GM12878 (cell line): ENCODE results near the gene HPD. TPM values are rescaled to one million over a fixed set of nuclear protein-coding genes. Genes with fewer than 3 reads are reported as not detected.

Source experiments
- ATAC-seq: fragments of 200-7000 bp; cut with Tn5 transposase; 3 replicates; pipeline ENCODE4 v1.9.1; 2020; ENCODE audit warnings: mild to moderate bottlenecking, moderate library complexity
- BruUV-seq: library from RNA; stranded (reverse); fragments of 400-500 nt; replicated peaks from 2 replicates; lab custom pipeline; 2021; lab: Mats Ljungman, UMichigan
- CTCF ChIA-PET: fragments of 300-600 bp; sonication (Branson Sonifier 250); formaldehyde crosslinking; extraction: SDS; loops from one replicate; lab custom pipeline; 2021; ENCODE audit warnings: inconsistent platforms; lab: Yijun Ruan, JAX
- POLR2A ChIA-PET: fragments of 350-600 bp; formaldehyde crosslinking; extraction: SDS; loops from one replicate; lab custom pipeline; 2021; ENCODE audit warnings: inconsistent platforms; lab: Charles Lee
- RAD21 ChIA-PET: fragments of 300-600 bp; sonication (Branson Sonifier 250); formaldehyde crosslinking; loops from one replicate; lab custom pipeline; 2023; ENCODE audit warnings: antibody characterized with exemption; ENCODE audit not compliant: unreplicated experiment; lab: Charles Lee
- SMC1A ChIA-PET: fragments of 300-600 bp; sonication (Branson Sonifier 250); formaldehyde crosslinking; loops from one replicate; lab custom pipeline; 2023; ENCODE audit not compliant: unreplicated experiment, uncharacterized antibody; lab: Charles Lee
- DNase-seq: peaks from one replicate; pipeline ENCODE4 v3.0.0-alpha.2; 2011; ENCODE audit warnings: low read depth, low spot score
- FAIRE-seq: peaks from 3 replicates; lab custom pipeline; 2011; peaks lifted over from hg19 to GRCh38; lab: Jason Lieb, UNC
- H2AFZ ChIP-seq: 2 replicates; pipeline ENCODE4 v1.6.0; 2011; ENCODE audit warnings: low read depth, low read length, control low read depth; ENCODE audit not compliant: control insufficient read depth
- H3K27ac ChIP-seq: 2 replicates; pipeline ENCODE4 v1.5.1; 2011; ENCODE audit warnings: control low read depth; ENCODE audit not compliant: control insufficient read depth, insufficient read depth
- H3K27me3 ChIP-seq, 2 experiments: replicated peaks in 1 of 2; 2 replicates each; pipeline versions ENCODE4 v1.6.0 to v1.6.1; 2011; ENCODE audit warnings: low read length in 1 of 2; ENCODE audit not compliant: control insufficient read depth in 2 of 2, insufficient read depth in 2 of 2
- H3K36me3 ChIP-seq, 2 experiments: 2 replicates each; pipeline ENCODE4 v1.5.1; 2011; ENCODE audit warnings: low read length in 1 of 2; ENCODE audit not compliant: control insufficient read depth in 2 of 2, insufficient read depth in 2 of 2
- H3K4me1 ChIP-seq: 2 replicates; pipeline ENCODE4 v1.6.1; 2011; ENCODE audit warnings: mild to moderate bottlenecking, low read length, moderate library complexity, mixed read lengths; ENCODE audit not compliant: control insufficient read depth, insufficient read depth
- H3K4me2 ChIP-seq: 2 replicates; pipeline ENCODE4 v1.6.0; 2011; ENCODE audit warnings: control low read depth; ENCODE audit not compliant: control insufficient read depth, insufficient read depth
- H3K4me3 ChIP-seq: fragments of 200-600 bp; sonication (generic); 2 replicates; pipeline ENCODE4 v1.5.1; 2016
- H3K79me2 ChIP-seq: 2 replicates; pipeline ENCODE4 v1.6.0; 2011; ENCODE audit warnings: low read length; ENCODE audit not compliant: control insufficient read depth, insufficient read depth
- H3K9ac ChIP-seq: 2 replicates; pipeline ENCODE4 v1.8.0; 2011; ENCODE audit warnings: low read length, control low read depth, mixed read lengths; ENCODE audit not compliant: control insufficient read depth, insufficient read depth
- H3K9me3 ChIP-seq: replicated peaks from 3 replicates; pipeline ENCODE4 v1.5.1; 2011; ENCODE audit warnings: mild to moderate bottlenecking, low read length; ENCODE audit not compliant: control insufficient read depth, insufficient read depth
- H4K20me1 ChIP-seq: 2 replicates; pipeline ENCODE4 v1.6.0; 2011; ENCODE audit not compliant: control insufficient read depth, insufficient read depth
- BACH1 ChIP-seq: fragments of 450-650 bp; IDR thresholded peaks from 2 replicates; pipeline ENCODE4 v1.6.1; 2017; ENCODE audit warnings: mild to moderate bottlenecking, borderline replicate concordance
- GATAD2B ChIP-seq: fragments of 450-650 bp; conservative IDR thresholded peaks from 2 replicates; pipeline ENCODE4 v1.6.1; 2017; ENCODE audit warnings: low read depth, mild to moderate bottlenecking, moderate library complexity
- NR2F1 ChIP-seq: fragments of 450-650 bp; conservative IDR thresholded peaks from 2 replicates; pipeline ENCODE4 v1.6.1; 2017; ENCODE audit warnings: mild to moderate bottlenecking
- POLR2A ChIP-seq: IDR thresholded peaks from 2 replicates; pipeline ENCODE4 v1.6.1; 2011; ENCODE audit warnings: low read depth, mild to moderate bottlenecking, low read length
- POLR2AphosphoS5 ChIP-seq: IDR thresholded peaks from 2 replicates; pipeline ENCODE4 v1.6.1; 2011; ENCODE audit warnings: mild to moderate bottlenecking, low read length, inconsistent platforms
- SMAD1 ChIP-seq: fragments of 450-650 bp; IDR thresholded peaks from 2 replicates; pipeline ENCODE4 v1.6.1; 2018; ENCODE audit warnings: mild to moderate bottlenecking, low read depth; ENCODE audit not compliant: partially characterized antibody
- SPI1 ChIP-seq: IDR thresholded peaks from 2 replicates; pipeline ENCODE4 v1.6.1; 2011; ENCODE audit warnings: low read depth, mild to moderate bottlenecking, low read length, moderate library complexity, borderline replicate concordance; ENCODE audit not compliant: insufficient read depth
- ZBTB33 ChIP-seq: fragments of 450-650 bp; IDR thresholded peaks from 2 replicates; pipeline ENCODE4 v1.6.1; 2017; ENCODE audit warnings: mild to moderate bottlenecking
- WGBS: methylation state at CpG from one replicate; pipeline ENCODE4 v1.1.6; 2016; ENCODE audit warnings: low lambda C conversion rate; ENCODE audit not compliant: insufficient replicate concordance, insufficient coverage; ENCODE audit errors: missing lambda C conversion rate; 5-methylcytosine and 5-hydroxymethylcytosine counted together
- in situ Hi-C: fragments of 300-500 bp; cut with MboI; formaldehyde crosslinking; loops from 9 replicates; pipeline ENCODE4 v1.14.3; 2018; ENCODE audit warnings: mixed read lengths
- intact Hi-C: fragments of 100-400 bp; cut with micrococcal nuclease; formaldehyde crosslinking; loops from one replicate; pipeline ENCODE4 v1.14.2; 2022; ENCODE audit not compliant: unreplicated experiment
- polyA plus RNA-seq, 11 experiments: library from polyadenylated mRNA; depleted of rRNA in 4 of 11; unstranded in 6 of 11; stranded (reverse) in 5 of 11; fragments of >200 nt; fragmentation: Nextera tagmentation in 4 of 11; fragmentation: Illumina TruSeq in 1 of 11; extraction: Ambion mirVana in 4 of 11; extraction: Trizol in 1 of 11; gene quantifications; 1 replicate in 1 of 11; 2 replicates in 10 of 11; pipeline versions ENCODE4 v1.2.1 to v1.2.3, GENCODE V29; 2011 to 2016; ENCODE audit warnings: inconsistent platforms in 2 of 11, missing spikeins in 2 of 11, low read depth in 1 of 11
- total RNA-seq, 4 experiments: library from RNA; depleted of rRNA in 3 of 4; stranded (reverse); fragments of >200 nt in 3 of 4; fragmentation: Illumina TruSeq in 1 of 4; extraction: Trizol in 1 of 4; gene quantifications; 2 replicates each; pipeline versions ENCODE4 v1.2.1 to v1.2.3, GENCODE V29; 2013 to 2021
- TF ChIP-seq, protein P1 (sequence below): IDR thresholded peaks from 2 replicates; pipeline ENCODE4 v1.6.1; 2011; ENCODE audit warnings: borderline replicate concordance, low read depth, mild to moderate bottlenecking, moderate library complexity, mixed read lengths, low read length; ENCODE audit not compliant: insufficient read depth; ENCODE audit errors: extremely low read length

HPD gene
- total and polyA plus RNA-seq, 10 of the 15 experiments (the other 5 are each of a cell fraction or from before 2014, with no cell fraction given) = 0.04 to 0.69 (median 0.28) TPM; not detected in 7

- DNase-seq = no peak
- no TSS peak for BruUV-seq
- no peak for FAIRE-seq
- H2AFZ ChIP-seq = no peak overlapping the region
- ATAC-seq = no peak
- no peaks in the 10 kb centered on the region; the same call in 1 of the 2 replicates for H4K20me1 ChIP-seq
- H3K79me2 ChIP-seq = peaks cover 53% of the 10 kb centered on the region
- H3K4me2 ChIP-seq = peak overlapping the region; percentile 76; the same call in 1 of the 2 replicates
- SMC1A ChIA-PET = interaction anchor here (1.3 to 10.5 kb wide), 3 partner anchors 9 to 90 kb away, joined by 6 to 226 read pairs (median 7); partner anchors contain the start of genes PSMD9 and SETD1B
- H3K27ac ChIP-seq = no peak overlapping the region; the same call in 1 of the 2 replicates
- H3K4me1 ChIP-seq = peaks cover 21% of the 10 kb centered on the region
- POLR2A ChIA-PET = interaction anchor here (0.5 to 6.2 kb wide), 5 partner anchors 9 to 727 kb away, joined by 3 to 48 read pairs (median 3); no protein-coding TSS in a partner anchor
- no peaks in the 10 kb centered on the region for H3K27me3 ChIP-seq
- CTCF ChIA-PET = interaction anchor here (0.6 to 16.2 kb wide), 9 partner anchors 8 to 170 kb away, joined by 3 to 565 read pairs (median 4); partner anchors contain the start of genes CFAP251, PSMD9 and SETD1B
- TF ChIP-seq POLR2AphosphoS5 (peak; percentile 30), SPI1 (no peak), SMAD1 (no peak), ZBTB33 (no peak), GATAD2B (no peak), BACH1 (no peak), NR2F1 (no peak), POLR2A (peak; percentile 37; the same call in 1 of the 2 replicates)
- TF ChIP-seq, protein P1, sequence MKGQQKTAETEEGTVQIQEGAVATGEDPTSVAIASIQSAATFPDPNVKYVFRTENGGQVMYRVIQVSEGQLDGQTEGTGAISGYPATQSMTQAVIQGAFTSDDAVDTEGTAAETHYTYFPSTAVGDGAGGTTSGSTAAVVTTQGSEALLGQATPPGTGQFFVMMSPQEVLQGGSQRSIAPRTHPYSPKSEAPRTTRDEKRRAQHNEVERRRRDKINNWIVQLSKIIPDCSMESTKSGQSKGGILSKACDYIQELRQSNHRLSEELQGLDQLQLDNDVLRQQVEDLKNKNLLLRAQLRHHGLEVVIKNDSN = no peak
- RAD21 ChIA-PET = interaction anchor here (0.6 to 11.7 kb wide), 4 partner anchors 9 to 311 kb away, joined by 3 to 395 read pairs (median 3); partner anchors contain the start of gene SETD1B
- no peak overlapping the region for H3K9ac ChIP-seq
- peaks cover 10 to 15% of the 10 kb centered on the region in 2 experiments; a peak in 3 of 4 replicates for H3K36me3 ChIP-seq
- in situ Hi-C loops (loop anchor here (5.0 kb wide), 1 partner anchor 89 kb away; the partner anchor contains the start of gene PSMD9), intact Hi-C loops (no loop called here)
- H3K4me3 ChIP-seq = no peak overlapping the region; the same call in 1 of the 2 replicates
- WGBS = 73% methylated on average over 19 of the region's 19 CpGs
- no peaks in the 10 kb centered on the region for H3K9me3 ChIP-seq
Observed at GRCh38 chr12:121797937-121798786, 60.5 kb downstream of the HPD start.
